Measurements from ENCODE around the gene GLRX2. TPM values are rescaled to one million over a fixed set of nuclear protein-coding genes. Genes with fewer than 3 reads are reported as not detected.
A peak's percentile ranks its signal among the peaks of the same experiment; 100 is the strongest.
"Not testable (repeated sequence)": the region's sequence is repeated elsewhere in the genome, so short reads cannot be mapped to it uniquely, and the experiment has no call there.

The GLRX2 gene
- total RNA-seq, 1 donor from 2014 or later: 29.0 TPM

DNA sequence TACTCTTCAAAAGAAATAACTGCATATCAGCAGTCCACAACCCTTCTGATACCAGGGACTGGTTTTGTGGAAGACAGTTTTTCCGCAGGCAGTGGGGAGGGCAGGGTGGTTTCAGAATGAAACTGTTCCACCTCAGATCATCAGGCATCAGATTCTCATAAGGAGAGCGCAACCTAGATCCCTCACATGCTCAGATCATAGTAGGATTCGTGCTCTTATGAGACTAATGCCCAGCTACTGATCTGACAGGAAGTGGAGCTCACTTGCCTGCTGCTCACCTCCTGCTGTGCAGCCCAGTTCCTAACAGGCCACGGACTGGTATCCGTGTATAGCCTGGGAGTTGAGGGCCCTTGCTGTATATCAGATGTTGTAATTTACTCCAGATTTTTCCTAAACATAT is 34.3 kb downstream of the GLRX2 start:
- intact Hi-C loops (cut with DNase I): no loop called here
- DNase-seq (ENCODE audit: low spot score): no peak

DNA sequence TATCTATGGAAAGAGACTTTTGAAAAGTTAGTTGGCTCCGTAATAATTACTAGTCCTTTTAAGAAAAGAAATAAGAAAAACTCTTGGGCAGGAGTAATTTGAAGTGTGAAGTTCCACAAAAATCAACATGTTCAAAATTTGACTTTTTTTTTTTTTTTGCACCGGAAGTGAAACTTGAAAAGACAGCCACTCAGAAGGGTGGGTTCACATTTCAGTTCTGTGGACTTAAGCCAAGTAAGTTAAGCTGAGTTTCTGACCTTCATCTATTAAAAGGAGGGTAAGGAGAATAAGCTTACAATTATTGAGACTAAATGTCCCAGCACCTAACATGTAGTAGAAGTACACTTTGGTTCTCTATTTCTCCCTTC is 34.8 kb downstream of the GLRX2 start:
- intact Hi-C loops (cut with DNase I): no loop called here
- no peak for DNase-seq (ENCODE audit: low spot score)

DNA sequence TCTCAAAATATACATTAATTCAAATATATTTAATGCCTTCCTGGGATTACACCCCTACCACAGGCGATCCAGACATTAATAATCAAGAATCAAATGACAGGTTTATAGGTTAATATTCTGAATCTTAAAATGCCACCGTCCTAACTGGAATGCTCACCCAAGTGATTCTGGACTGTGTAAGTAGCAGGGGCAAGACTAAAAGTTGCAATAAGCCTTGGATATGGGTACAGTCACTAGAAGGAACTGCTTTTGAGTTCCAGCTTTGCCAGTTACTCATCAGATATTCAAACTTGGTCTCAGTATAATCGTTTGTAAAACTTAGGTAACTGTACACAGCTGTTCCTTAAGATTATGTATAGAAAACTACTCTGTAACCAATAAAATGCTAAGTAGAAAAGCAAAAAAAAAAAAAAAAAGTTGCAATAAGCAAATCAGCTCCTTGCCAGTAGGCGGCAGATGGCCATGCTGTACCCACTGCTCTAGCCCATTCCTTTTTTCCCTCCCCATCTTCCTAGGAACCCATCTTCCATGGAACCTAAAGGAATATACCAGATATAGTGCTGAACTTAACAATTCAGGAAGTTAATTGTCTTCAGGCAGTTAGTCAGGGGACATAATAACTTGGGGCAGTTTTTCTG is 35.3 kb downstream of the GLRX2 start:
- no peak for DNase-seq (ENCODE audit: low spot score)
- intact Hi-C loops (cut with DNase I): no loop called here

DNA sequence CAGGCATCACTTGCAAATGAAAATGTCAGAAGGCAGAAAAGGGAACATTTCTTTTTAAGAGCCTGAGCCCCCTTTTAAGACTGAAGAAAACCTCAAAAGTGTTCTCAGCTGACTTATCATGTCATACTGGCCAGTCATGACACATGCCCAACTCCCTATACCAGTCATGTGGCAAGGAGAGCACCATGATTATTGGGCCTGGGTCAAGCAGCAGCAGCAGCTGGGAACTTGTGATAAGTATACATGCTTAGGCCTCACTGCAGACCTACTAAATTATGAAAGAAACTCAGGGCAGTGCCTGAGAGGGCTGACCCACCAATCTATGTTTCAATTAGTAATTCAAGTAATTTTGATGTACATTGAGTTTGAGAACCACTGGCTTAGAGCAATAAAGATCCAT is 37.2 kb downstream of the GLRX2 start:
- intact Hi-C loops (cut with DNase I): no loop called here
- no peak for DNase-seq (ENCODE audit: low spot score)

DNA sequence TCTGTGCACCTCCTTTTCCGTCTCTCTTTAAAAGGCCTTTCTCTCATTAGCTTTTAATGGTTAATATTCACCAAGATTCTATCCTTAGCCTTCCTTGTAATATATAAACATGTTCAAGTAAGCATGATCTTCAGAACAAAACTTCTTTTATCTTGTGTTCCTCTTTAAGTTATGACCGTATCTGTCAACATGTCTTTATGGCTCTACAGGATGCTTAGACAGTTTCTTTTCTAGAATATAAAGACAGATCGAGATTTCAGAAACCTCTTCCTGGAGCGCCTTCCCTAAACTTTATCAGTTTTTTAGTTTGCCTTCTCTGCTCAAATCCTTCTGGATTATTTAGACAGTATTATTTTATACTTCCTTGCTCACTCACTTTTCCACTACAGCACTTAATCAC is 38.6 kb downstream of the GLRX2 start:
- no peak for DNase-seq (ENCODE audit: low spot score)
- intact Hi-C loops (cut with DNase I): no loop called here

DNA sequence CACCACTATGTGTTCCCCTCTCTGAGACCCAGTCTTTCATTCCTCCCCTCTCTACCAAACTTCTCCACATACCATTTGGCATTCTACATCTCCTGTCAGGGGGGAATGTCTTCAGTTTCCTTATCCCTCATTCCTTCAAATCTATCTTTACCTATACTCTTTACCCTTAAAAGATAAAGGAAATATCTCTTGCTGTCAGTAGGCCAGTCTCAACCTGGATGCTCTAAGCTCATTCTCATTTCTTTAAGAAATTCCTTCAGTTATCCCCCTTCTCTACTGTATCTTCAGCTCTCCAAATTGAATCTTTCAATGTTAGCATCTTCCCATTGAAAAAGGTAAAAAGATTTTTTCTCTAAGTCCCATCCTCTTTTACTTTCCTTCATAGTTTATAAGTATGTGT is 39.3 kb downstream of the GLRX2 start:
- intact Hi-C loops (cut with DNase I): no loop called here
- no peak for DNase-seq (ENCODE audit: low spot score)

DNA sequence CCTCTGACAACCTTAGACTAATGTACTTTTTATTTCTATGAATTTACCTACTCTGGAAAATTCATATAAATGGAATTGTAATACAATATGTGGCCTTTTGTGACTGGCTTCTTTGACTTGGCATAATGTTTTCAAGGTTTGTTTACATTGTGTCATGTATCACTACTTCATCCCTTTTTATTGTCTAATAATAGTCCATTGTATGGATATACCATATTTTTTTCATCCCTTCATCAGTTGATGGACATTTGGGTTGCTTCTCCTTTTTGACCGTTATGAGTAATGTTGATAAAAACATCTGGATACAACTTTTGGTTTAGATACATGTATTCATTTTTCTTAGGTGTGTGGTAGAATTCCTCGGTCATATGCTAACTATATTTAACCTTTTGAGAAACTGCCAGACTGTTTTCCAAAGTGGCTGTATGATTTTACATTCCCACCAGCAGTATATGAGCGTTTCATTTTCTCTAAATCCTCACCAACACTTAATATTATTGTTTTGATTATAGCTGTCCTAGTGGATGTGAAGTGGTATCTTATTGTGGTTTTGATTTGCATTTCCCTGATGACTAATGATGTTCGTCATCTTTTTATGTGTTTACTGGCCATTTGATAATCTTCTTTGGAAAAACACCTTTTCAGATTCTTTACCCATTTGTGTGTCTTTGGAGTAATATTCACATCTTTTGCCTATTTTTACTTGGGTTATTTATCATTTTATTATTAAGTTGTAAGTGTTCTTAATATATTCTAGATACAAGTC is 42.3 kb downstream of the GLRX2 start:
- intact Hi-C loops (cut with DNase I): no loop called here
- DNase-seq (ENCODE audit: low spot score): no peak

DNA sequence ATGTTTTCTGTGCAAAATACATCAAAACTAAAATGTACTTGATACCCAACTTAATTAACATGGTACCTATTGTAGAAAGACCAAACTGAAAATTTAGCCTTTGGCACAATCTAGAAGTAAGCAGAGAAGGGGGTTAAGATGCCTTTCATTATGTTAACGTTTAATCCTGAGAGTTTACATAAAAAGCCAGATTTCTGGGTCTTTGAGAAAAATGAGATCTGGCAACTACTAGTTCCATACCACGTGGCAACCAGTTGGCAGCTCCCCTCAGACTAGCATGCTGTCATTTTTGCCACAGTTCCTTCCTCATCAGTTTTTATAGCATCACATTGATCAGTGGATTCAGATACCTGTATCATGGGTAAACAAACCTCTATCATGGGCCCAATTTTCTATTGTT is 44.3 kb downstream of the GLRX2 start:
- intact Hi-C loops (cut with DNase I): no loop called here
- no peak for DNase-seq (ENCODE audit: low spot score)

DNA sequence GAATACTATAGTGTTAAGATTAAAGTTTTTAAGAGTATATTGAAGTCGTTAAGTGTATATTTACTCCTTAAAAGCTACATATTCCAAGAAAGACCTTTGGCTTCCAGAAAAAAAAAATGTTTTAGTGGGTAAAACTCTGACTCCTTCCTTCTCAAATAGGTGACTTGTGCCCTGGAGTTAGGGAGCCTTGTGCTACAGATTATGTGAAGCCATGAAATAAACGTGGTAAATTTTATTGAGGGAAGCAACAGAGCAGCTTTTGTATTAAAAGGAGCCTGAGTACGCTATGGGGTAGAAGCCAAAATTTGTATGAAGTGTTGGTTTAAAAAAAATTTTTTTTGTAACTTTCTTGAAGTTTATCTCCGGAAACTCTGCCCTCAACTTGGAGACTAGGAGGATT is 44.8 kb downstream of the GLRX2 start:
- intact Hi-C loops (cut with DNase I): no loop called here
- DNase-seq (ENCODE audit: low spot score): no peak

DNA sequence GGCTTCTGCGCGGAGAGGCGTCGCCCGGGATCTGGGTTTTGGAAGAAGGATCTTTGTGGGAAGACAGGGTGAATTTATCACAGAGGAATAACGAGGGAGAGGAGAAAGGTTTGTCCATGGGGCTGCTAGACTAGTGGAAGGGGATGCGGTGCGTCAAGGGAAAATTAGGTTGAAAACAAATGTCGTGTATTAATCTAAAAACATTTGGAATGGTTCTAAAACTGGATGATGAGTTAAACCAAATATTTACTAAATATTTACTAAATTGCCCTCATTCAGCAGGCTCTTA is 45.2 kb downstream of the GLRX2 start:
- no peak for DNase-seq (ENCODE audit: low spot score)
- intact Hi-C loops (cut with DNase I): no loop called here

DNA sequence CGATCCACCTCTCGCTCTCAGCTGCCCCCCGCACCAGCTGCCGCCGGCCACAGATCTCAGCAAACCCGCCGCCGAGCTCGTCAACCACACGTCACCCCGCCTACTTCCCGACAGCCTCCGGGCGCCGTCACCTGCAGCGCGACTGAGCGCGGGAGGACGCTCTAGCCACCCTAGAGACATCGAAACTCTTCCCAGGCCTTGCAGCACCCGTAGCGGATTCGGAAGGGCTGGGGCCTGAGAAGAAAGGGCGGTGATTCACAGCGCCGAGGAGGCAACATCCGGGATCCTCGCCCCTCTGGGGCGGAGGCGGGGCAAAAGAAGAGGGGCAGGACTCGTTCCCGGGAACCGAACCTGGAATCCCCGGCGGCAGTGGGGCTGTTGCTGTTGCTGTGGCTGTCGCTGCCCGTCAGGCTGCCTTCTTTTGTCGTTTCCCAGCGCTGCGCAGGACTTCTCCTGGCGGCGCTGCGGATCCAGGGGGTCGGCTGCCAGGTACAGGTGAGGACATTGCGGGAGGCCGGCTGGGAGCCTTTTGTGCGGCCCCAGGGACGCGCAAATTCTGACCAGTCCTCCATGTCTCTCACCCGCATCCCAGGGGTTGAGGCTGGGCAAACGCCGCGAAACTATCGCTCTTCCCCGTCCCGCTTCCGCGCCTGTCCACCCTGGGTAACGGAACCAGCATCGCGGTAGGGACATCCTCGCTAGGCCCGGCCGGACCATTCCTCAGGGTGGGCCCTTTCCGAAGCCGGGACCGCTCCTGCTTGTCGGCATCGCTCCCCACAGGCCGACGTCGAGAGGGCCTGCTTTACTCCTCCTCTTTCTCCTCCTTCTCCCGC is 45.7 kb downstream of the GLRX2 start, which contains the start of the genes RO60 and UCHL5:
Gene RO60, plus strand, starts transcription at position 331 of the 833 bp plus-strand sequence. CDS start 9,443 bp downstream, outside the sequence.
Gene UCHL5, minus strand, starts transcription at position 79 of the 833 bp plus-strand sequence. CDS start 100 bp downstream, outside the sequence.
- intact Hi-C loops (cut with DNase I): loop anchor here (1.0 kb wide), 2 partner anchors 46 to 63 kb away; partner anchors contain the start of genes CDC73 and GLRX2
- peak; percentile 99 for DNase-seq (ENCODE audit: low spot score)

DNA sequence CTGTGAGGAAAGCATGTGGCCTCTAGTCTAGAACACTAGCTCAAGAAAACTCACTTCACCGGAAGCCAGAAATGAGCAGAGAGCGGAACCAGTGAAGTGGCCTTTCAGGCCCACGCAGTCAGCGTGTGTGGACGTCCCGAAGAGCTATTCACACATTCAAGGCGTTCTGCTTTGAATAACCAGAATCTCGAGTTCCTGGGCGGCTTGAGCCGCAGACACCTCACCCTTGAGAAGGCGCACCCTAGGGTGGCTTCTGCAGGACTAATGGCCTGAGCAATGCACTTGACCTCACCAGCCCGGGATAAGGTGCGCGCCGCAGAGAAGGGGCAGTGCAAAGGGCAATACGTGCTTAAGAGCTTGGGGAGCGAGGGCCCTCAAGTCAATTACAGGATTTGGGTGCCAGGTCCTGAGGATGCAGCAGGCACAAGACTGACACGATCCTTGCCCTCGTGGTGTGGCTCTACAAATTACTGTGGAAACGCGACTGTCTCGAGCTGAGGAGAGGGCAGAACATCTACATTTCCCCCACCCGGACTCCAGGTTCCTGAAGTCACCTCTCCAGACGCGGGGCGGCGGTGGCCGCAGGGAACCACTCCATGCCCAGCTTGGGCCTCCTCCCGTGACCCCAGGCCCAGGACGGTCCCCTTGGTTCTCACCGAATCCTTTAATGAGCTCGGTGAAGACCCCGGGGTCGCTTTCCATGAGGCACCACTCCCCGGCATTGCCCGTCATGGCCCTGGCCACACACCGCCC is 46.5 kb downstream of the GLRX2 start:
- no peak for DNase-seq (ENCODE audit: low spot score)
- intact Hi-C loops (cut with DNase I): loop anchor here (1.0 kb wide), 2 partner anchors 47 to 64 kb away; partner anchors contain the start of genes CDC73 and GLRX2

DNA sequence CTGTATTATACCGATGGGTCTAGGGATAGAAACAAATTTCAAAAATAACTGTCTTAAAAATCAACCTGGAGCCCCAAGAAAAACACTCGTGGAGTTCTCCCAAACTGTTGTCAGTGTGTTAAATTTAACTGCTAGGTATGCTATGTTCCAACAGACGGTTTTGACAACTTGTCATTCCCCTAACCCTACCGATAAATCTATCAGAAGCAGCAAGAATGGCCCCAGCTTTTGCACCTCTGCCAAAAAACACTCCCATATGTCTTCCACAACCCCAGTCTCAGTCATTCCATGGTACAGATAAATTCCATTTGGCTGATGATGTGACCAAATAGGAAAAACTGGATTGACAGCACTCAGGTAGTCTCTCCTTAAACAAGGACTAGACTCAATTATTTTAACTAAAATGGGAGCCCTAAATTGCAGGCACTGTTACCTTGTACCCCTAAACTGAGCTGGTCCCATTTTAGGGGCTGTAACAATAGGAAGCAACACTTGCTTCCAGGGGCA is 51.0 kb downstream of the GLRX2 start:
- DNase-seq (ENCODE audit: low spot score): no peak
- intact Hi-C loops (cut with DNase I): no loop called here

DNA sequence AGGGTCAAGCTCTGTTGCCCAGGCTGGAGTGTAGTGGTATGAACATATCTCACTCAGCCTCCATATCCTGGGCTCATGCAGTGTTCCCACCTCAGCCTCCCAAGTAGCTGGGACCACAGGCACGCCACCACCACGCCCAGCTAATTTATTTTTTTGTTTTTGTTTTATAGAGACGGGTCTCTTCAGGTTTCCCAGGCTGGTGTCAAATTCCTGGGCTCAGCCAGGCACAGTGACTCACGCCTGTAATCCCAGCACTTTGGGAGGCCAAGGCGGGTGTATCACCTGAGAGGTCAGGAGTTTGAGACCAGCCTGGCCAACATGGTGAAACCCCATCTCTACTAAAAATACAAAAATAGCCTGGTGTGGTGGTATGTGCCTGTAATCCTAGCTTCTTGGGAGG is 56.3 kb downstream of the GLRX2 start:
- intact Hi-C loops (cut with DNase I); DNase-seq (ENCODE audit: low spot score): not testable (repeated sequence)

Small RNA genes lying within 50 kb of the gene (microRNA-seq; reads per million reads assigned to microRNA genes)
- gene MIR1278: not detected

Other genes with a start within 250 kb of the GLRX2 start
- gene UCHL5, start 46.1 kb downstream of the GLRX2 start, total RNA-seq: 26.4 TPM
- 61.6 TPM for gene RO60, start 45.8 kb downstream of the GLRX2 start, total RNA-seq
- 57.7 TPM for gene CDC73, start 16.6 kb upstream of the GLRX2 start, total RNA-seq
- gene B3GALT2, start 81.2 kb upstream of the GLRX2 start, total RNA-seq: 30.3 TPM